HG02642 (cell line): Measurements from ENCODE around the gene PIGQ.
A peak's percentile ranks its signal among the peaks of the same experiment; 100 is the strongest.

ENCODE experiments used
- ATAC-seq: cut with Tn5 transposase; IDR thresholded peaks from one replicate; pipeline ENCODE4 v1.9.1; 2021; ENCODE audit warnings: mild to moderate bottlenecking; ENCODE audit not compliant: unreplicated experiment, poor library complexity

The PIGQ gene

DNA sequence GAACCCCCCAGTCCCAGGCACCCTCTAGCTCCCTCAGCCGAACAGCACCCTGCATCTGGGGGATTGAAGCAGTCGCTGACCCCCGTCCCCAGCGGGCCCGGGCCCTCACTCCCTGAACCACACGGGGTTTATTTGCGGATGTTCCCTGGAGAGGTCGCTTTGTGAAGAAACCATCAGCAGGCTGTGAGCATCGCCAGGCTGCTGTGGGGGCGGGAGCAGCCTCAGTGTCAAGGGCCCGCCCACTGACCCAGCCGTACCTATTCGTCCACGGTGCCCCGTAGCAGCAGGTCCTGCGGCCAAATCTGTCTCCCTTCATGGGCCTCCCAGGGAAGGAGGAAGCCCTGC lies 13.7 kb downstream of the PIGQ start:
- no peak for ATAC-seq

- no peak for ATAC-seq
Observed at GRCh38 chr16:583815-584591, 14.2 kb downstream of the PIGQ start.

DNA sequence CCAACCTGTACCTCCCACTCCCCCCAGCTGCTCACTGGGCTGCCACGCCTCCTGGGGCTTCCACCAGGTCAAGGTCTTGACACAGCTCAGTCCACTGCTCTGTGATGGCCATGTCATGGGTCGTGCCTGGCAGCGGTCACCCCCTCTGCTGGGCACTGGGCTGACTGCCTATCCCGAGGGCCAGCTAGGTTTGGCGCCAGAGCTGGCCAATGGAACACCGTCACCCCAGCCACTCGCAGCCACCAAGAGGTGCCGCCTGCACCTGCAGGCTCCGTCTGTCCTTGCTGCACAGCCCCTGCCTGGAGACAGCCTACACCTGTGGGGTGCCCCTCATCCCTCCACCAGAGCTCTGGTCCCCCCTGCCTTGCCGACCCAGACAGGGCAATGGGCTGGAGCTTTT lies 15.6 kb downstream of the PIGQ start:
- ATAC-seq, result no peak

GRCh38 chr16:586047-586644 lies 16.4 kb downstream of the PIGQ start:
- ATAC-seq, result no peak

GRCh38 chr16:586645-587590 lies 17.1 kb downstream of the PIGQ start:
- no peak for ATAC-seq

DNA sequence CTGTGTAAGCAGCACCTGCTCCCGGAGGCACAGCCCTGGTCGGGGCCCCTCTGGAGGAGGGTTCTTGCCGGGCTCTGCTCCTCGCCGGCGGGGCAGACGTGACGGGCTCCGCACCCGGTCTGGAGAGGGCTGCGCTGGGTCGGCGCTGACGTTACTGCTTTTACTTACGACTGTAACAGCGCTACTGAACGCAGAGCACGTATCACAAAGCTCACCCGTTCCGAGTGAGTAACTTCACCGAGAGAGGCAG lies 18.8 kb downstream of the PIGQ start:
- peak; percentile 12 for ATAC-seq

GRCh38 chr16:588889-589657 lies 19.3 kb downstream of the PIGQ start:
- ATAC-seq, result peak; percentile 78

- peak; percentile 76 for ATAC-seq
Observed at GRCh38 chr16:589658-590187, 20.0 kb downstream of the PIGQ start, which contains the start of gene RAB40C. RAB40C (plus strand) TSS chr16:590066; CDS start chr16:590292, 226 bp downstream.

- no peak for ATAC-seq
Observed at GRCh38 chr16:590188-590814, 20.5 kb downstream of the PIGQ start.

DNA sequence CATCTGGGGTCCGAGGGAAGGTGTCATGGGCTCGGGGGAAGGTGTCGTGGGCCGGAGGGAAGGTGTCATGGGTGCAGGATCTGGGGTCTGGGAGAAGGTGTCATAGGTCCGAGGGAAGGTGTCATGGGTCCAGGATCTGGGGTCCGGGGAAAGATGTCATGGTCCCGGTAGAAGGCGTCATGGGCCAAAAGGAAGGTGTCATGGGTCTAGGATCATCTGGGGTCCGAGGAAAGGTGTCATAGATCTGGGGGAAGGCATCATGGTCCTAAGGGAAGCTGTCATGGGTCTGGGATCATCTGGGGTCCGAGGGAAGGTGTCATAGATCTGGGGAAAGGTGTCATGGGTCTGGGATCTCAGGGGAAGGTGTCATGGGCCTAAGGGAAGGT lies 21.0 kb downstream of the PIGQ start:
- no peak for ATAC-seq

DNA sequence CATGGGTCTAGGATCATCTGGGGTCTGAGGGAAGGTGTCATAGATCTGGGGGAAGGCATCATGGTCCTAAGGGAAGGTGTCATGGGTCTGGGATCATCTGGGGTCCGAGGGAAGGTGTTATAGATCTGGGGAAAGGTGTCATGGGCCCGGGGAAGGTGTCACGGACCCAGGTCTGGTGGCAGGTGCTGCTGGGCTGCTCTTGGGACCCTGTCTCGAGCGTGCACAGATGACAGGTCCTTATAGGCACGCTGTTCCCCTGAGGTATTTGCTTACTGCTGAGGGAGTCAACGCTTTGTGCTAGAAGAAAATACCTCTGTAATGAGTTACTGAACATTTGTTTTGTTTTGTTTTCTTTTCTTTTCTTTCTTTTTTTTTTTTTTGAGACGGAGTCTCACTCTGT lies 21.5 kb downstream of the PIGQ start:
- no peak for ATAC-seq

GRCh38 chr16:591892-592517 lies 22.2 kb downstream of the PIGQ start:
- no peak for ATAC-seq

DNA sequence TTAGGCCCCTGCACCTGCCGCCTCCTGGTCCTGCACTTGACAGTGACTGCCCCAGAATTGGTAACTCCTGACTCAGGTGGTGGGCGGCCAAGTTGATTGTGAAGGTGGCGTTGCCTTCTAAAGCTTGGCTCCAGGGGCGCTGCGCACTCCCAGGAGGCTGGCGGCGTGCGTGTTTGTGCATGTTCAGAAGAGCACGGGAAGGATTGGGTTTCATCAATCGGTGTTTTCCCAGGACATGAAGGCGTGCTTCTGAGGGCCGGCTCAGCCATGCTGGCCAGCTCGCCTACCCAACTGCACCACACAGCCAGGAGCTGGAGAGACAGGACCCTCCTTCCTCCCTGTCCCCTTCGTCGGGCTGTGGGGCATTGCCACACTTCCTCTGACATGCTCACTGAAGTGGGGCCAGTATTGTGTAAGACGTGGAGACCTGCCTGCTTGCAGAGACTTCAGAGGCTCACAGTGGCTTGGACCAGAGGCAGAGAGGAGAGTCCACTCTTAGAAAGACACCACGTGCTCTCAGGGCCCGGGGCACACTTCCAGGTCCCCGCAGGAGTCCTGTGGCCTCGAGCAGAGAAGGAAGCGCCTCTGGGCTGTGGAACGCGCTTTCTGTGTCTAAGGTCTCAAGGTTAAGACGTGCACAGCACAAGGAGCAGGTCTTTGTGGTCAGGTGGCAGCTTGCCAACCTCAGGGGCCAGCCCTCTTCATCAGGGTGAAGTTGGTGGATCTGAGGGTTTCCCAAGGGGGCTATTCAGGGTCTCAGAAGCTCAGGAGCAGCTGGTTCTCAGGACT lies 22.9 kb downstream of the PIGQ start:
- no peak for ATAC-seq

GRCh38 chr16:593406-593805 lies 23.6 kb downstream of the PIGQ start:
- no peak for ATAC-seq

GRCh38 chr16:593807-594206 lies 24.0 kb downstream of the PIGQ start:
- no peak for ATAC-seq

DNA sequence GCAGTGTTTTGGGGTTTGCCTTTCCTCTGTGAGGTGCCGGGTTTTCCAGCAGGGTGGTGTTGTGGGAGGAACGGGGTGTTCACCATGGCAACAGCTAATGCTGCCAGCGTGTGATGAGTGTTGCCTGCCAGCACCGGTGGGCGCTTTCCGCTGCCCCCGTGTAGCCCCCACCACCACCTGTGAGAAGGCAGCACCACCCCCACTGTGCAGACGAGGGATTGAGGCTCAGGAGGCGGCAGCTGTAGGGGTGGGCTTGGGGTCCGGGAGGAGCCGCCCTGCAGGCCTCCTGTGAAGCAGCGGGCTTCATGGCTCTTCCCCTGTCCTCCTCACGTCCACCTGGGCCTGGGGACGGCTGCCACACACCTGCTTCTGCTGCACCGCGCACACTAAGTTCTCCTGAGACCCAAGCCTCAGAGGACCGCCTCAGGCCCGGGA lies 25.3 kb downstream of the PIGQ start:
- ATAC-seq, result no peak

GRCh38 chr16:595942-596735 lies 26.4 kb downstream of the PIGQ start:
- ATAC-seq, result no peak

DNA sequence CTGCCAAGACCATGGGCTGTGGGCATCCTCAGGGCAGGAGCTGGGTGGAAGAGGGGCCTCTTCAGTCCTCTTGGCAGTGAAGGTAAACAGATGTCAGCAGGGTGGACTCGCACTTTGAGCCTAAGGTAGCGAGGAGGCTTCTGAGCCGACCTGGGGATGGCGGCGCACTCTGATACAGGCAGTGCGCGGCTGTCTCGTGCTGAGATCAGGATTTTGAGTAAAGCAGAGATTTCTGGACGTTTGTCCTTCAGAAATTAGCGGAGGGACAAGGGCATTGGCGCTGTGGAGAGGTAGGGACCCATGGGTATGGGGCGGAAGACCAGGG lies 26.9 kb downstream of the PIGQ start:
- ATAC-seq, result no peak
